DOHH2 (cell line): ENCODE data around the gene COMMD4.

ENCODE experiments used
- EZH2phosphoT487 ChIP-seq: fragments of 200-600 bp; sonication (generic); IDR thresholded peaks from 2 replicates; pipeline ENCODE4 v1.6.1; 2017; ENCODE audit warnings: borderline replicate concordance, mild to moderate bottlenecking, antibody characterized with exemption, low read length, moderate library complexity, mixed read lengths
- TF ChIP-seq, protein P1 (sequence below): fragments of 200-600 bp; sonication (generic); IDR thresholded peaks from one replicate; pipeline ENCODE4 v1.5.1; 2014; ENCODE audit warnings: antibody characterized with exemption, mild to moderate bottlenecking, low read depth, low read length; ENCODE audit not compliant: poor library complexity, severe bottlenecking

DNA sequence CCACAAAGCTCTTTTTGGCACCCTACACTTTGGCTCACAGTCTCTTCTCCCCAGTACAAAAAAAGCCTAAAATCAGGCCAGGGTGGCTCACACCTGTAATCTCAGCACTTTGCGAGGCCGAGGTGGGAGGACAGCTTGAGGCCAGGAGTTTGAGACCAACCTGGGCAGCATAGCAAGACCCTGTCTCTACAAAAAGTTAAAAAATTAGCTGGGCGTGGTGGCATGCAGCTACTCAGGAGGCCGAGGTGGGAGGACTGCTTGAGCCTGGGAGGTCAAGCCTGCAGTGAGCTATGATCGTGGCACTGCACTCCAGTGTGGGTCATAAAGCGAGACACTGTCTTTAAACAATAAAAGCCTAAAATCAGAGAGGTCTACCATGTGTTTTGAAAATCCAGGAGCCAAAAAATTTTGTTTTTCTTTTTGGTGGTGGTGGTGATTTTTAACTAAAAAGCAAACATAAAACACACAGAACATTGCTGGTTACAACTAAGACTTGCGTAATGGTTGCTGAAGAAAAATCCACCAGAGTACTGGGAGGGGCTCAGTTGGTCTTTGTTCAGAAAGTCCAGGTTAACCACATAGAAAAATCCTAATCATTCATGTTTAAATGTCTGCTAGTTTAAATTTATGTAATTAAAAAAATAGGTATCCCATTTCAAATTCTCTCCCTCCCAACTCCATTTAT, 34.2 kb downstream of the COMMD4 start:
- TF ChIP-seq, protein P1, sequence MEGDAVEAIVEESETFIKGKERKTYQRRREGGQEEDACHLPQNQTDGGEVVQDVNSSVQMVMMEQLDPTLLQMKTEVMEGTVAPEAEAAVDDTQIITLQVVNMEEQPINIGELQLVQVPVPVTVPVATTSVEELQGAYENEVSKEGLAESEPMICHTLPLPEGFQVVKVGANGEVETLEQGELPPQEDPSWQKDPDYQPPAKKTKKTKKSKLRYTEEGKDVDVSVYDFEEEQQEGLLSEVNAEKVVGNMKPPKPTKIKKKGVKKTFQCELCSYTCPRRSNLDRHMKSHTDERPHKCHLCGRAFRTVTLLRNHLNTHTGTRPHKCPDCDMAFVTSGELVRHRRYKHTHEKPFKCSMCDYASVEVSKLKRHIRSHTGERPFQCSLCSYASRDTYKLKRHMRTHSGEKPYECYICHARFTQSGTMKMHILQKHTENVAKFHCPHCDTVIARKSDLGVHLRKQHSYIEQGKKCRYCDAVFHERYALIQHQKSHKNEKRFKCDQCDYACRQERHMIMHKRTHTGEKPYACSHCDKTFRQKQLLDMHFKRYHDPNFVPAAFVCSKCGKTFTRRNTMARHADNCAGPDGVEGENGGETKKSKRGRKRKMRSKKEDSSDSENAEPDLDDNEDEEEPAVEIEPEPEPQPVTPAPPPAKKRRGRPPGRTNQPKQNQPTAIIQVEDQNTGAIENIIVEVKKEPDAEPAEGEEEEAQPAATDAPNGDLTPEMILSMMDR = no peak
- TF ChIP-seq EZH2phosphoT487 = no peak
